ENCODE measurements around the gene DDX20.

Gene DDX20

GRCh38 chr1:111755331-111756123 is at the start of gene DDX20:
Gene DDX20 (plus strand): TSS chr1:111755901. CDS start chr1:111755925, 24 bp downstream.
- peak; percentile 90 for DNase-seq (ENCODE audit: low read depth)
- peak; percentile 77 for TF ChIP-seq CTCF (conservative IDR thresholded peaks at IDR 0.05; ENCODE audit: low read depth, low read length)
- peak within 1 kb of the TSS; percentile 97 for H3K4me3 ChIP-seq (ENCODE audit: low read length)

GRCh38 chr1:111706921-111707320 is 48.8 kb upstream of the DDX20 start:
- no peak for TF ChIP-seq CTCF (conservative IDR thresholded peaks at IDR 0.05; ENCODE audit: low read depth, low read length)
- DNase-seq (ENCODE audit: low read depth): no peak
- no peak overlapping the region for H3K4me3 ChIP-seq (ENCODE audit: low read length)

- no peak for TF ChIP-seq CTCF (conservative IDR thresholded peaks at IDR 0.05; ENCODE audit: low read depth, low read length)
- no peak for DNase-seq (ENCODE audit: low read depth)
These were observed 47.8 kb upstream of the DDX20 start for GRCh38 chr1:111707906-111708305.

GRCh38 chr1:111709986-111710385 is 45.7 kb upstream of the DDX20 start:
- no peak for DNase-seq (ENCODE audit: low read depth)
- no peak for TF ChIP-seq CTCF (conservative IDR thresholded peaks at IDR 0.05; ENCODE audit: low read depth, low read length)
- H3K4me3 ChIP-seq (ENCODE audit: low read length): no peak overlapping the region

More at GRCh38 chr1:111707906-111708305, 47.8 kb upstream of the DDX20 start:
- H3K4me3 ChIP-seq (ENCODE audit: low read length): no peak overlapping the region

- no peak for DNase-seq (ENCODE audit: low read depth)
- no peak for TF ChIP-seq CTCF (conservative IDR thresholded peaks at IDR 0.05; ENCODE audit: low read depth, low read length)
- H3K4me3 ChIP-seq (ENCODE audit: low read length): no peak overlapping the region
These were observed 39.4 kb upstream of the DDX20 start for GRCh38 chr1:111716333-111716732.

GRCh38 chr1:111717450-111717849 is 38.3 kb upstream of the DDX20 start:
- no peak for TF ChIP-seq CTCF (conservative IDR thresholded peaks at IDR 0.05; ENCODE audit: low read depth, low read length)
- DNase-seq (ENCODE audit: low read depth): no peak
- no peak overlapping the region for H3K4me3 ChIP-seq (ENCODE audit: low read length)

- DNase-seq (ENCODE audit: low read depth): no peak
- H3K4me3 ChIP-seq (ENCODE audit: low read length): no peak overlapping the region
- no peak for TF ChIP-seq CTCF (conservative IDR thresholded peaks at IDR 0.05; ENCODE audit: low read depth, low read length)
These were observed 36.6 kb upstream of the DDX20 start for GRCh38 chr1:111719135-111719534.

All from retinal pigment epithelial cell (primary cell).